HG02938 (cell line): ENCODE data around the gene WDR37.
"Not testable (repeated sequence)": the region's sequence is repeated elsewhere in the genome, so short reads cannot be mapped to it uniquely, and the experiment has no call there.

Experiments
- ATAC-seq: cut with Tn5 transposase; IDR thresholded peaks from one replicate; pipeline ENCODE4 v1.9.1; 2021; ENCODE audit warnings: mild to moderate bottlenecking, moderate library complexity; ENCODE audit not compliant: unreplicated experiment

WDR37 gene

GRCh38 chr10:1056326-1057105 is at the start of gene WDR37:
WDR37 (plus strand) TSS chr10:1056385; CDS start chr10:1072156, 15,771 bp downstream.
- peak; percentile 87 for ATAC-seq

GRCh38 chr10:1006573-1006972 is 49.6 kb upstream of the WDR37 start:
- no peak for ATAC-seq

GRCh38 chr10:1007583-1007982 is 48.6 kb upstream of the WDR37 start:
- no peak for ATAC-seq

- no peak for ATAC-seq
Observed at GRCh38 chr10:1009071-1009494, 47.1 kb upstream of the WDR37 start.

GRCh38 chr10:1009947-1010346 is 46.2 kb upstream of the WDR37 start:
- not testable (repeated sequence) for ATAC-seq

- no peak for ATAC-seq
Observed at GRCh38 chr10:1010703-1011102, 45.5 kb upstream of the WDR37 start.

- no peak for ATAC-seq
Observed at GRCh38 chr10:1011696-1012095, 44.5 kb upstream of the WDR37 start.

GRCh38 chr10:1015688-1016087 is 40.5 kb upstream of the WDR37 start:
- ATAC-seq: no peak

- no peak for ATAC-seq
Observed at GRCh38 chr10:1019362-1019761, 36.8 kb upstream of the WDR37 start.

- no peak for ATAC-seq
Observed at GRCh38 chr10:1020460-1020859, 35.7 kb upstream of the WDR37 start.

GRCh38 chr10:1020958-1021357 is 35.2 kb upstream of the WDR37 start:
- ATAC-seq: no peak

- ATAC-seq: no peak
Observed at GRCh38 chr10:1022413-1022812, 33.8 kb upstream of the WDR37 start.

GRCh38 chr10:1024103-1024502 is 32.1 kb upstream of the WDR37 start:
- no peak for ATAC-seq

- ATAC-seq: no peak
Observed at GRCh38 chr10:1025683-1026082, 30.5 kb upstream of the WDR37 start, which contains the start of gene IDI2. IDI2 (minus strand) TSS chr10:1025859; CDS start chr10:1024723, 1,136 bp downstream.

- ATAC-seq: no peak
Observed at GRCh38 chr10:1026578-1026977, 29.6 kb upstream of the WDR37 start.

- no peak for ATAC-seq
Observed at GRCh38 chr10:1029838-1030237, 26.3 kb upstream of the WDR37 start.

- ATAC-seq: no peak
Observed at GRCh38 chr10:1033601-1034000, 22.6 kb upstream of the WDR37 start.

GRCh38 chr10:1034758-1035157 is 21.4 kb upstream of the WDR37 start:
- no peak for ATAC-seq

- ATAC-seq: no peak
Observed at GRCh38 chr10:1035201-1035600, 21.0 kb upstream of the WDR37 start.

GRCh38 chr10:1036341-1036791 is 19.8 kb upstream of the WDR37 start:
- ATAC-seq: peak; percentile 75

GRCh38 chr10:1037098-1037497 is 19.1 kb upstream of the WDR37 start:
- ATAC-seq: no peak

GRCh38 chr10:1038769-1039168 is 17.4 kb upstream of the WDR37 start:
- ATAC-seq: not testable (repeated sequence)

- ATAC-seq: no peak
Observed at GRCh38 chr10:1040133-1040532, 16.1 kb upstream of the WDR37 start.
